Naive thymus-derived CD4-positive, alpha-beta T cell (primary cell): ENCODE results near the gene UBN2. TPM values are rescaled to one million over a fixed set of nuclear protein-coding genes. Genes with fewer than 3 reads are reported as not detected.

Experiments
- ATAC-seq: fragments of 150-1000 bp; cut with Tn5 transposase; 2 replicates; pipeline ENCODE4 v1.10.0; 2021; ENCODE audit warnings: mild to moderate bottlenecking, moderate library complexity
- CTCF ChIA-PET: fragments of 350-600 bp; sonication (Branson Sonifier 250); formaldehyde crosslinking; loops from one replicate; lab custom pipeline; 2021; ENCODE audit warnings: antibody characterized with exemption; lab: Charles Lee
- POLR2A ChIA-PET: fragments of 350-600 bp; sonication (Branson Sonifier 250); formaldehyde crosslinking; loops from one replicate; lab custom pipeline; 2021; ENCODE audit warnings: antibody characterized with exemption, inconsistent platforms; lab: Charles Lee
- DNase-seq, 9 donors: peaks; one replicate each; pipeline versions ENCODE4 v3.0.0 to v3.0.0-alpha.2; 2020 to 2022; ENCODE audit warnings: mixed read lengths in 1 of 9
- H3K27ac ChIP-seq: one replicate; pipeline ENCODE4 v1.7.0; 2013; ENCODE audit warnings: mild to moderate bottlenecking, low read depth, low read length, moderate library complexity
- H3K27me3 ChIP-seq, 2 donors: one replicate each; pipeline ENCODE4 v1.7.0; 2013; ENCODE audit warnings: low read length in 2 of 2, mild to moderate bottlenecking in 2 of 2, moderate library complexity in 2 of 2; ENCODE audit not compliant: control insufficient read depth in 2 of 2, insufficient read depth in 2 of 2
- H3K36me3 ChIP-seq, 3 experiments: 1 replicate in 2 of 3; 2 replicates in 1 of 3; pipeline ENCODE4 v1.7.0; 2013; ENCODE audit warnings: low read length in 3 of 3, mild to moderate bottlenecking in 3 of 3, moderate library complexity in 1 of 3; ENCODE audit not compliant: insufficient read depth in 3 of 3, control insufficient read depth in 2 of 3
- H3K4me1 ChIP-seq, 2 donors: one replicate each; pipeline ENCODE4 v1.7.0; 2013; ENCODE audit warnings: low read length in 2 of 2, mild to moderate bottlenecking in 2 of 2, moderate library complexity in 1 of 2; ENCODE audit not compliant: control insufficient read depth in 2 of 2, insufficient read depth in 2 of 2
- H3K4me3 ChIP-seq: 2 replicates; pipeline ENCODE4 v1.7.0; 2013; ENCODE audit warnings: mild to moderate bottlenecking, low read length
- H3K9me3 ChIP-seq, 3 experiments: 1 replicate in 2 of 3; 2 replicates in 1 of 3; pipeline ENCODE4 v1.7.0; 2013; ENCODE audit warnings: low read length in 3 of 3; ENCODE audit not compliant: control insufficient read depth in 2 of 3
- H3K27ac Mint-ChIP-seq, 9 donors: one replicate each; pipeline ENCODE4 v1.8.0; 2020 to 2022; ENCODE audit warnings: mixed read lengths in 9 of 9, mild to moderate bottlenecking in 8 of 9, moderate library complexity in 5 of 9, inconsistent platforms in 2 of 9
- H3K27me3 Mint-ChIP-seq, 5 donors: one replicate each; pipeline ENCODE4 v1.8.0; 2021 to 2022; ENCODE audit warnings: mixed read lengths in 5 of 5, mild to moderate bottlenecking in 1 of 5
- H3K36me3 Mint-ChIP-seq, 5 donors: one replicate each; pipeline ENCODE4 v1.8.0; 2020 to 2022; ENCODE audit warnings: mixed read lengths in 5 of 5, mild to moderate bottlenecking in 3 of 5, inconsistent platforms in 1 of 5
- H3K4me1 Mint-ChIP-seq, 7 donors: one replicate each; pipeline ENCODE4 v1.8.0; 2020 to 2022; ENCODE audit warnings: mixed read lengths in 7 of 7, mild to moderate bottlenecking in 3 of 7, inconsistent platforms in 1 of 7
- H3K4me3 Mint-ChIP-seq, 10 donors: one replicate each; pipeline ENCODE4 v1.8.0; 2020 to 2022; ENCODE audit warnings: mild to moderate bottlenecking in 10 of 10, mixed read lengths in 10 of 10, moderate library complexity in 6 of 10, inconsistent platforms in 2 of 10
- H3K9me3 Mint-ChIP-seq, 11 donors: one replicate each; pipeline ENCODE4 v1.8.0; 2020 to 2022; ENCODE audit warnings: mixed read lengths in 11 of 11, mild to moderate bottlenecking in 4 of 11, inconsistent platforms in 1 of 11, moderate library complexity in 1 of 11
- intact Hi-C, 2 donors: fragments of 100-400 bp; cut with micrococcal nuclease; formaldehyde crosslinking; loops; one replicate each; pipeline ENCODE4 v1.15.1; 2023
- polyA plus RNA-seq, 2 donors: library from polyadenylated mRNA; unstranded; fragments of 300-500 nt; fragmentation: Illumina TruSeq; gene quantifications; one replicate each; pipeline ENCODE4 v1.2.3, GENCODE V29; 2021
- total RNA-seq, 6 experiments: library from RNA in 5 of 6; stranded (reverse) in 5 of 6; gene quantifications; 1 replicate in 5 of 6; 2 replicates in 1 of 6; pipeline ENCODE4 v1.2.3 and lab custom pipeline; 2021 to 2026

Gene UBN2
- total and polyA plus RNA-seq, 7 experiments from 2014 or later = 1.1 to 31.2 (median 19.3) TPM

DNA sequence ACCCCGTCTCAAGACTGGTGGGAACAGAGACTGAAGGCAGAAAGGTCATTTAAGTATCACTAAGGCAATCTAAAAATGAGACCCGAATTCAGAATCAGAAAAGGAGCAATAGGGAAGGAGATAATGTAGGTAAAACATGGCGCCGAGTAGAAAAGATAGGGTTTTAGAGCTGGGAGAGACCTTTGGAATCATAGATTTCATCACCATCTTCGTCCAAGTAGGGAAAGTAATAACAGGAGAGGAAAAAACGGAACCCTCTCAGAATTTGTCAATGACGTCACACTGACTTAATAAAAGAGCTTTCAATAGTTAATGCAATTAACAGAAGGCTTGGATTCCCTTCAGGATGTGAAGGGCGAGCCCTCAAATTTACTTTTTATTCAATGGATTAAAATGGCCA is 1.0 kb upstream of the UBN2 start:
- ChIA-PET POLR2A (interaction anchor here (1.4 to 2.2 kb wide), 2 partner anchors 96 to 184 kb away, joined by 4 to 5 read pairs; a partner anchor contains a TSS), CTCF (no interaction called here)
- Mint-ChIP-seq H3K36me3 (peaks cover 0 to 4% (median 0%) of the 10 kb centered on the region in 5 donors), H3K27ac (peak overlapping the region in 7 of 9 donors; percentile 19 to 97 (median 64)), H3K4me3 (peak overlapping the region; percentile 66 to 100 (median 99)), H3K27me3 (peaks cover 0 to 36% (median 5%) of the 10 kb centered on the region in 5 donors), H3K4me1 (peaks cover 23 to 28% (median 25%) of the 10 kb centered on the region in 7 donors), H3K9me3 (no peaks in the 10 kb centered on the region)
- no peaks in the 10 kb centered on the region for H3K9me3 ChIP-seq
- ATAC-seq (no peak), DNase-seq (no peak)
- H3K27ac ChIP-seq = no peak overlapping the region
- H3K27me3 ChIP-seq = no peaks in the 10 kb centered on the region
- H3K4me3 ChIP-seq = no peak overlapping the region
- intact Hi-C loops = loop anchor here (1.0 to 10.0 kb wide), 12 partner anchors 185 to 1785 kb away; partner anchors contain the start of genes BRAF (in 1 of the 2), HIPK2 (in 1 of the 2), MKRN1 (in 1 of the 2) and MRPS33 (in 1 of the 2)
- H3K4me1 ChIP-seq = no peaks in the 10 kb centered on the region
- peaks cover 0 to 6% (median 0%) of the 10 kb centered on the region in 3 experiments for H3K36me3 ChIP-seq

DNA sequence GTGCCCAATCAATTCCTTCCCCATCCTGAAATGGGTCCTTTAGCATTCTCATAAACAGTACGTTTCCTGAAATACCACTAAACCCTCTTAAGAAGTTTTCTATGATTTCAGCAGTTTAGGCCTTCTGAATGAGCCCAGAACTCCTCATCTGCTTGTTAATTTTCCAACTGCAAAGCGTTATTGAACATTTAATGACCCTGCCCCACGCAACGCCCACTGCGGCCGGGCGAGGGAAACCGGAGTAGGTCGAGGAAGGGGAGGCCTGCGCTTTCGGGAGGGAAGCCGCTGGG is 608 bp upstream of the UBN2 start:
- H3K36me3 Mint-ChIP-seq = peaks cover 0 to 4% (median 0%) of the 10 kb centered on the region in 5 donors
- H3K27ac Mint-ChIP-seq = peak overlapping the region; percentile 93 to 98 (median 96)
- ChIA-PET CTCF (no interaction called here), POLR2A (interaction anchor here (1.4 to 2.2 kb wide), 2 partner anchors 96 to 184 kb away, joined by 4 to 5 read pairs; a partner anchor contains a TSS)
- peak overlapping the region; percentile 85 for H3K27ac ChIP-seq
- no peaks in the 10 kb centered on the region for H3K9me3 ChIP-seq
- peaks cover 0 to 36% (median 5%) of the 10 kb centered on the region in 5 donors for H3K27me3 Mint-ChIP-seq
- no peaks in the 10 kb centered on the region for H3K27me3 ChIP-seq
- no peaks in the 10 kb centered on the region for H3K9me3 Mint-ChIP-seq
- DNase-seq (no peak), ATAC-seq (no peak)
- peak overlapping the region; percentile 96 to 100 (median 99) for H3K4me3 Mint-ChIP-seq
- peaks cover 23 to 28% (median 25%) of the 10 kb centered on the region in 7 donors for H3K4me1 Mint-ChIP-seq
- peak overlapping the region; percentile 77 for H3K4me3 ChIP-seq
- peaks cover 0 to 6% (median 0%) of the 10 kb centered on the region in 3 experiments for H3K36me3 ChIP-seq
- intact Hi-C loops = loop anchor here (1.0 to 10.0 kb wide), 12 partner anchors 186 to 1784 kb away; partner anchors contain the start of genes BRAF (in 1 of the 2), HIPK2 (in 1 of the 2), MKRN1 (in 1 of the 2) and MRPS33 (in 1 of the 2)
- H3K4me1 ChIP-seq = no peaks in the 10 kb centered on the region

GRCh38 chr7:139231513-139232376 is 708 bp downstream of the UBN2 start:
- peaks cover 0 to 4% (median 0%) of the 10 kb centered on the region in 5 donors for H3K36me3 Mint-ChIP-seq
- ChIA-PET POLR2A (interaction anchor here (2.2 to 2.9 kb wide), 2 partner anchors 98 to 128 kb away, joined by 5 to 10 read pairs; partner anchors contain the start of gene LUC7L2), CTCF (no interaction called here)
- H3K4me1 ChIP-seq = no peaks in the 10 kb centered on the region
- peak; percentile 25 for ATAC-seq
- H3K36me3 ChIP-seq = peaks cover 0 to 6% (median 0%) of the 10 kb centered on the region in 3 experiments
- DNase-seq = peak; percentile 7 to 56 (median 31)
- peaks cover 0 to 36% (median 5%) of the 10 kb centered on the region in 5 donors for H3K27me3 Mint-ChIP-seq
- peak overlapping the region; percentile 75 to 98 (median 94) for H3K27ac Mint-ChIP-seq
- H3K27me3 ChIP-seq = no peaks in the 10 kb centered on the region
- H3K27ac ChIP-seq = peak overlapping the region; percentile 85
- intact Hi-C loops = loop anchor here (1.0 to 10.0 kb wide), 16 partner anchors 98 to 1783 kb away; partner anchors contain the start of genes LUC7L2 (in 2 of the 2), ZC3HAV1 (in 2 of the 2), BRAF (in 1 of the 2) and HIPK2 (in 1 of the 2)
- no peaks in the 10 kb centered on the region for H3K9me3 ChIP-seq
- peak overlapping the region; percentile 77 for H3K4me3 ChIP-seq
- peak overlapping the region; percentile 96 to 100 (median 99) for H3K4me3 Mint-ChIP-seq
- H3K9me3 Mint-ChIP-seq = no peaks in the 10 kb centered on the region
- peaks cover 24 to 38% (median 35%) of the 10 kb centered on the region in 7 donors for H3K4me1 Mint-ChIP-seq

DNA sequence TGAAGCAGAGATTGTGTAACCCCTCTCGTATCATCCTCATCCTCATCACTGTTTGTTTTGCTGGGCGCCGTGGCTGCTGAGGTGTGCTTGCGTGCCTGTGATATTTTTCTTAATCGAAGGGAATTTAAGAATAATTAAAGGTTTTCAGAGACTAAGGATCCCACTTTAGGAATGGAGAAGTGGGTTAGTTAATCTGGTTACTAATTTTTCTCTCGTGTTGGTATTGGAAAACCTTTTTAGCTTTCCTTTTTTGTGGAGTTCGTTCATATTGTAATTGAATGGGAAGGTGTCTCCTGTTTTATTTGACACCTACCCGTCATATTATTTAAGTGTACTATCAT is 1.3 kb downstream of the UBN2 start:
- peak overlapping the region; percentile 39 for H3K4me3 ChIP-seq
- ATAC-seq (no peak), DNase-seq (peak in 3 of 9 donors; percentile 5 to 26 (median 22))
- peak overlapping the region; percentile 90 to 100 (median 94) for H3K4me3 Mint-ChIP-seq
- H3K27me3 Mint-ChIP-seq = peaks cover 0 to 36% (median 5%) of the 10 kb centered on the region in 5 donors
- H3K36me3 ChIP-seq = peaks cover 0 to 7% (median 0%) of the 10 kb centered on the region in 3 experiments
- H3K4me1 ChIP-seq = no peaks in the 10 kb centered on the region
- H3K36me3 Mint-ChIP-seq = peaks cover 0 to 5% (median 1%) of the 10 kb centered on the region in 5 donors
- no peaks in the 10 kb centered on the region for H3K9me3 Mint-ChIP-seq
- peak overlapping the region; percentile 32 for H3K27ac ChIP-seq
- H3K9me3 ChIP-seq = no peaks in the 10 kb centered on the region
- peaks cover 24 to 38% (median 35%) of the 10 kb centered on the region in 7 donors for H3K4me1 Mint-ChIP-seq
- intact Hi-C loops = loop anchor here (5.0 to 10.0 kb wide), 8 partner anchors 188 to 1782 kb away; partner anchors contain the start of genes BRAF (in 1 of the 2), HIPK2 (in 1 of the 2) and MRPS33 (in 1 of the 2)
- peak overlapping the region; percentile 62 to 89 (median 76) for H3K27ac Mint-ChIP-seq
- ChIA-PET POLR2A (interaction anchor here (2.9 kb wide), 1 partner anchor 128 kb away, joined by 10 read pairs; the partner anchor contains the start of gene LUC7L2), CTCF (no interaction called here)
- no peaks in the 10 kb centered on the region for H3K27me3 ChIP-seq

DNA sequence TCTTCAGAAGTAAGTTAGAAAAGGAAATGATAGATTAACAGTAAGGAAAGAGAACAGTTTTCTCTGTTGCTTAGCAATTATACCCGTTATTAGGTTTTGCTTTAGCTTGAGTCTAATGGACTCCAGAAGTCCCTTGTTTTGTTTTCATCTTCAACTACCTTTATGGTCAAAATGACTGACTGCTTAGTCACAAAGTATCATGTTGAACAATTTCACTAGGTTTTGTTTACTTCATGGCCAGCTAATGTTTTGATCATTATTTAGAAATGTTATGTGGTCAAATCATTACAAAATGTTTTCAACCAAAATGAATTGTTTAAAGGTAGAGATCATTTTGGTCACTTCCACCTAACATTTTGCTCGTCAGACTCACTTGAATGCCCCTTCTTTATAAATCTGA is 1.9 kb downstream of the UBN2 start:
- Histone ChIP-seq H3K4me1 (no peaks in the 10 kb centered on the region), H3K27me3 (no peaks in the 10 kb centered on the region), H3K27ac (no peak overlapping the region), H3K9me3 (no peaks in the 10 kb centered on the region), H3K36me3 (peaks cover 0 to 13% (median 0%) of the 10 kb centered on the region in 3 experiments), H3K4me3 (no peak overlapping the region)
- H3K9me3 Mint-ChIP-seq = no peaks in the 10 kb centered on the region
- peaks cover 0 to 31% (median 0%) of the 10 kb centered on the region in 5 donors for H3K27me3 Mint-ChIP-seq
- peak overlapping the region in 6 of 9 donors; percentile 56 to 84 (median 69) for H3K27ac Mint-ChIP-seq
- CTCF ChIA-PET = no interaction called here
- intact Hi-C loops = loop anchor here (5.0 to 10.0 kb wide), 8 partner anchors 188 to 1782 kb away; partner anchors contain the start of genes BRAF (in 1 of the 2), HIPK2 (in 1 of the 2) and MRPS33 (in 1 of the 2)
- ATAC-seq = no peak
- H3K4me1 Mint-ChIP-seq = peaks cover 24 to 38% (median 35%) of the 10 kb centered on the region in 7 donors
- peaks cover 4 to 9% (median 5%) of the 10 kb centered on the region in 5 donors for H3K36me3 Mint-ChIP-seq
- POLR2A ChIA-PET = interaction anchor here (0.7 to 2.9 kb wide), 2 partner anchors 102 to 127 kb away, joined by 3 to 10 read pairs; partner anchors contain the start of gene LUC7L2
- peak in 1 of 9 donors; percentile 4 for DNase-seq
- peak overlapping the region; percentile 90 to 100 (median 94) for H3K4me3 Mint-ChIP-seq

DNA sequence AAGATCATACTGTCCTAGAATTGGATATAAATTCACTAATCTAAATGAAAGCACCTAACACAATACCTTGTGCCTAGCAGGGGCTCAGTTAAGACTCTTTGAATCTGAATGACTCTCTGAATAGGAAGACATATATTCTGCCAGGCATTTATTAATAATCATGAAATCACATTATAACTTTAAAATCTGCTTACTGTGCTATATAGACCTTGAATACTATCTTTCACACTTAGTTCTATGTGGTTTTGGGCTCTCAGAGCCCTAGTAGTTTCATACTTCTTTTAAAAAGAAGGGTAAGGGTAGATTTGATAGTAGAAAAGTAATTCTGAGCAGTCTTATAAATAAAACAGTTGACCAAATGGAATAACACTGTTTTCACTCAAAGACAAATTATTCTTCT is 10.2 kb downstream of the UBN2 start:
- H3K4me1 Mint-ChIP-seq = peaks cover 2 to 12% (median 7%) of the 10 kb centered on the region in 7 donors
- no peak for ATAC-seq
- no peak overlapping the region for H3K4me3 Mint-ChIP-seq
- Histone ChIP-seq H3K36me3 (peaks cover 0 to 15% (median 0%) of the 10 kb centered on the region in 3 experiments), H3K4me3 (no peak overlapping the region), H3K9me3 (no peaks in the 10 kb centered on the region), H3K4me1 (no peaks in the 10 kb centered on the region), H3K27ac (no peak overlapping the region), H3K27me3 (no peaks in the 10 kb centered on the region)
- ChIA-PET CTCF (no interaction called here), POLR2A (no interaction called here)
- H3K27ac Mint-ChIP-seq = no peak overlapping the region
- DNase-seq = no peak
- H3K27me3 Mint-ChIP-seq = no peaks in the 10 kb centered on the region
- no peaks in the 10 kb centered on the region for H3K9me3 Mint-ChIP-seq
- peaks cover 5 to 55% (median 40%) of the 10 kb centered on the region in 5 donors for H3K36me3 Mint-ChIP-seq
- intact Hi-C loops = no loop called here
